ENCODE results near the gene MEIS2.

The MEIS2 gene

GRCh38 chr15:37070686-37071085, 29.7 kb downstream of the MEIS2 start:
- no peak for DNase-seq

GRCh38 chr15:37061996-37062395, 38.4 kb downstream of the MEIS2 start:
- DNase-seq, result no peak

GRCh38 chr15:37059086-37059485, 41.3 kb downstream of the MEIS2 start:
- DNase-seq, result no peak

- DNase-seq, result no peak
Measured at GRCh38 chr15:37058316-37058985, 41.9 kb downstream of the MEIS2 start.

- no peak for DNase-seq
Measured at GRCh38 chr15:37057831-37058230, 42.5 kb downstream of the MEIS2 start.

GRCh38 chr15:37057256-37057655, 43.1 kb downstream of the MEIS2 start:
- no peak for DNase-seq

GRCh38 chr15:37056177-37057121, 43.9 kb downstream of the MEIS2 start:
- no peak for DNase-seq

GRCh38 chr15:37055481-37055880, 44.9 kb downstream of the MEIS2 start:
- no peak for DNase-seq

- DNase-seq, result no peak
Measured at GRCh38 chr15:37054336-37054735, 46.0 kb downstream of the MEIS2 start.

- no peak for DNase-seq
Measured at GRCh38 chr15:37053166-37053565, 47.2 kb downstream of the MEIS2 start.

GRCh38 chr15:37050345-37050744, 50.0 kb downstream of the MEIS2 start:
- DNase-seq, result no peak

GRCh38 chr15:37046876-37047614, 53.3 kb downstream of the MEIS2 start:
- no peak for DNase-seq

- no peak for DNase-seq
Measured at GRCh38 chr15:37045859-37046740, 54.2 kb downstream of the MEIS2 start.

GRCh38 chr15:37044915-37045648, 55.3 kb downstream of the MEIS2 start:
- DNase-seq, result no peak

GRCh38 chr15:37041836-37042235, 58.5 kb downstream of the MEIS2 start:
- no peak for DNase-seq

GRCh38 chr15:37041042-37041441, 59.3 kb downstream of the MEIS2 start:
- no peak for DNase-seq

- no peak for DNase-seq
Measured at GRCh38 chr15:37040072-37040742, 60.1 kb downstream of the MEIS2 start.

GRCh38 chr15:37038716-37039106, 61.6 kb downstream of the MEIS2 start:
- no peak for DNase-seq

GRCh38 chr15:37037850-37038715, 62.3 kb downstream of the MEIS2 start:
- DNase-seq, result no peak

- DNase-seq, result no peak
Measured at GRCh38 chr15:37037071-37037655, 63.2 kb downstream of the MEIS2 start.
